HG03457 (cell line): ENCODE measurements around the gene ZNF256.

Experiments
- ATAC-seq: cut with Tn5 transposase; IDR thresholded peaks from one replicate; pipeline ENCODE4 v1.9.1; 2021; ENCODE audit warnings: moderate number of reproducible peaks; ENCODE audit not compliant: unreplicated experiment

ZNF256 gene

DNA sequence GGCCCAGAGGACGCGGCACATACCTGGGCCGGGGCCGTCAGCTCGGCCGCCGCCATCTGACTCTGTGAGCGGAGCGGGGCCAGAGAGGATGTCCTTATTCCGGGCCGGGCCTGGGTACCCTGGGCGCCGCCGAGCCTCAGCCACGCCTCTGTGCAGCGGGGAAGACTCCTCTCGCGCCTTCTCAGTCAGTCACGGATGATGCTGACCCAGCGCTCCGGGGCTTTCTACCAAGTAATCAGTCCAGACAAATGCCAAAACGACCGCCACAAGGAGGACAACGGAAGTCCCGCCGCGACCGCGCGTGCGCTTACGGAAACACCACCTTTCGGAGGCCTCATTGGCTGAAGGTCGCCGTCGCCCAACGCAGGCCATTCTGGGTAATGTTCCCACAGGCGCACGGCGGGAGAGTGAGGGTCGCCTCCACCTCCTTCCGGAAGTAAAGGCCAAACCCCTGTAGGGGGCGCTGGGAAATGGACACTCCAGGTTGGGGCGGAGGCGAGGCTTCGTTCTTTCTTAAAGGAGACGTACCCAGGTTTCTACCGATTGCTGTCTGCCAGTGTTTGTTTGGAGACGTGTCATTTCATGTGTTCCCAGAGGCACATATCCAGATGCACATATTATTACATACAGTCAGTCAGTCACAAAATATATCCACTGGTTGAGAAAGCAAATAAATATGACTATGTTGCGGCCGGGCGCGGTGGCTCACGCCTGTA is at the start of gene ZNF256:
ZNF256 (minus strand) TSS at position 288 of the 716 bp plus-strand sequence; CDS start at position 56, 232 bp downstream.
- ATAC-seq = peak; percentile 76

DNA sequence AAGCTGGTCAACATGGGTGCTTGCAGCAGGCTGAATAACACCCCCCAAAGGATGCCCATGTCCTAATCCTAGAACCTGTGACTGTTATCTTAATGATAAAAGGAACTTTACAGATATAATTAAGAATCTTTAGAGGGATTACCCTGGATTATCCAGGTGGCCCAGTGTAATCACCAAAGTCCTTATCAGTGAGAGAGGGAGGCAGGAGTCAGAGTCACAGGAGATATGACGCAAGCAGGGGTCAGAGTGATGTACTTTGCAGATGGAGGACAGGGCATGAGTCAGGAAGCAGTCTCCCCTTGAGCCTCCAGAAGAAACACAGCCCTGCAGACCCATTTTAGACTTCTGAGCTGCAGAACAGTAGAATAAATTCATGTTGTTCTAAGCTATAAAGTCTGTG is 45.3 kb upstream of the ZNF256 start:
- ATAC-seq = no peak

DNA sequence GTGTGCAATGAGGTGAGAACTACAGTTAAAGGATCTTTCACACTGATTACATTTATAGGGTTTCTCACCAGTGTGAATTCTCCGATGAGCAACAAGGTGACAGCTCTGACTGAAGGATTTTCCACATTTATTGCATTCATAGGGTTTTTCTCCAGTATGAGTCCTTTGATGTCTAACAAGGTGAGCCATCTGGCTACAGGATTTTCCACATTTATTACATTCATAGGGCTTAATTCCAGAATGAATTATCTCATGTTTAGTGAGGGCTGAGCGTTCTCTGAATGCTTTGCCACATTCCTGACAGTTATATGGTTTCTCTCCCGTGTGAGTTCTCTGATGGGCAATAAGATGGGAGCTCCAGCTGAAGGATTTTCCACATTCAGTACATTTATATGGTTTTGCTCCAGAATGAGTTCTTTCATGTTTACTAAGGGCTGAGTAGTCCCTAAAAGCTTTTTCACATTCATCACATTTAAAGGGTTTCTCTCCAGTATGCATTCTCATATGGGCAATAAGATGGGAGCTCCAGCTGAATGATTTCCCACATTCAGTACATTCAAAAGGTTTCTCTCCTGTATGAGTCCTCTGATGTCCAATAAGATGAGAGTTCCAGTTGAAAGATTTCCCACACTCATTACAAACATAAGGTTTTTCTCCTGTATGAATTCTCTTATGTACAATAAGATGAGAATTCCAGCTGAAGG is 31.2 kb upstream of the ZNF256 start:
- ATAC-seq = no peak

DNA sequence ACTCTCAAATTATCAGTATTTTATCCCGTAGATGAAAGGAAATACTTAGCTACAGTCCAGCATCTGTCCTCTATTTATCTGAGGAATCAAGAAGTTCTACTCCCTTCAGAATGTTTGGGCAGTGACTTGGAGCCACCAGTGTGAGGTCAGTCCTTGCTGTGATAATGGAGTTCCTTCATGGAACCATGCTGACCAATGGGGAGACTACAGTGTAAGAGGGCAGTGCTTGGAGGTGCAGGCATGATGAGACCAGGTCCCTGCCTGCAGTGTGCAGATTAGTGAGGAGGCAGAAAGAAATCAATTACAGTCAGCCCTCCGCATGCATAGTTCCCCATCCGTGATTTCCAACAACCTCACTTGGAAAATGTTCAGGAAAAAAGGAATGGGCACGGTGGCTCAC is 26.9 kb upstream of the ZNF256 start, which contains the start of gene C19orf18:
C19orf18 (minus strand) TSS at position 101 of the 400 bp plus-strand sequence. CDS start 102 bp downstream, outside the sequence.
- ATAC-seq = no peak

DNA sequence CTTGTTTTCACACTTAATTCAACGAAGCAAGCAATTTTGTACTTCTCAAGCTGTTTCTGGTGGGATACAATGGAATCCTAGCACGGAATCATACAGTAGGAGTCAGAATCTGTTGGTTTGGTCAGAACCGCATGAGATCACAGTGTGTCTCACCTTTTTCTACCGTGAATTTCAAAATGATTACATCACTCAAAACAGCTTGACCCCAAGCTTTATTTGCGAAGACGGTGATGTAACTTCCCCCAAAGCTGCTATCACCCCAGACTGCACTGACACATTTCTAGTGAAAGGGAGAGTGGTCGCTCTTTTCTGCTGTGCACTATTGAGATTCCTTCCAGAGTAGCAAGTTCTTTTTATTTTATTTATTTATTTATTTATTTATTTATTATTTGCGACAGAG is 17.3 kb upstream of the ZNF256 start:
- ATAC-seq = no peak

DNA sequence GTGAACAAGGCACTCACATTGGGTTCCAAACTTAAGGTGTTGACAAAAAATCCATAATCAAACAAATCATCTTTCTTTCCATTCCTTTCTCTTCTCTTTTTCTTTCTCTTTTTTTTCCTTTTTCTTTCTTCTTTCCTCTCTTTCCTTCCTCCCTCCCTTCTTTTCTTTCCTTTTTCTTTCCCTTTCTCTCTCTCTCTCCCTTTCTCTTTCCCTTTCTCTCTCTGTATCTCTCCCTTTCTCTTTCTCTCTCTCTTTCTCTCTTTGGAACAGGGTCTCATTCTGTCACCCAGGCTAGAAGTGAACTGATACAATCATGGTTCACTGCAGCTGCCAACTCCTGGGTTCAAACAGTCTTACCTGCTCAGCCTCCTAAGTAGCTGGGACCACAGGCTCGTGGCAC is 14.3 kb upstream of the ZNF256 start:
- ATAC-seq = no peak

DNA sequence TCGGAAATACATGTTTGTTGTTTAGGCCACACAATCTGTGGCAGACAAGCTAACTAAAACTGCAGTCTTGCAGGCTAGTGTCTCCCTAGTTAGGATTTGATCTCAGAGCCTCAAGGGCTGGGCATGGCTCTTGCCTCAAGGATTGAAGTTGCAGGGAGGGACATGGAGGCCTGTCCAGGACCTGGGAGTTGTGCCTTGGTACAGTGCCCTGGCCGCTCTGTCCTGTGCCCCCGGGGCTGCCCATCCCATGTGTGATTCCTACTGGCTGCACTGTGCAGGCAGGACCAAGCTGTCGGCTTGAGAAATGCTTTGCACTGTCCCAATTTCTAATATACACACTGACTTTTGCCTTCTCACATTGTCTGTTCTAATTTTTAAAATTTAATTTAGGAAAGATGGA is 7.5 kb upstream of the ZNF256 start:
- no peak for ATAC-seq

DNA sequence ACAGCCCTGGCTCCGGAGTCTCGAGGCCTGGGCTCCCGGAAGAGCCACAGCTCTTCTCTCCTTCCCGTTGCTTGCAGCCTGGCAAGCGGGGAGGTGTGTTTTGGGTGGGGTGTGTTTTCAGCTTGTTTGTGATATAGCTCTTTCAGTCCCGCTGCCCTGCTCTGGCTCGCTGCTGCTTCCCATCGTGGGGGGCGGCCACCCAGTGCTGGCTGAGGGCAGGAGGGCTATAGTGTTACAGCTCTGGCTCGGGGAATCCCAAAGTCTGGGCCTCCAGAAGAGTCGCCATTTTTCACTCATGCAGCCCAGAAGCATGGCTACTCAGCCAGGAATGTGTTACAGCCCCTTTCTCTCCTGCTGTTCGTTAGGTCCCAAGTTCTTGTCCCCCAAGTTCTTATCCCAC is 2.2 kb upstream of the ZNF256 start:
- no peak for ATAC-seq

DNA sequence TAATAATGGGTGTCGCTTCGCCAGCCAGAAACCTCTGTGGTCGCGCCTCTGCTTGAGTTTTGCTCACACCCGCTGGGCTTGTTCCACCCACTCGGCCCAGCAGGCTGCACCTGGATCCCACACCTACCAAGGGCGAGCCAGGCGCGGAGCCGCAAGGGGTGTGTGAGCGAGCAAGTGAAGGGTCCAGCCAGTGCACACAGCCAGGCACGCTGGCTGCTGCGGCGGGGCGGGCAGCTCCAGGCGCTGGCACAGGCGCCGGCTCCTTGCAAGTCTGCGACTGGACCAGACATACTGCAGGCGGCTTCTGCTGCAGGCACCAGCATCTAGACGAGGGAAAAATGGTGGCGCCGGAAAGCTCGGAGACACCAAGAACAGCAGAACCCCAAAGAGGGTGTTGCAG is 1.8 kb upstream of the ZNF256 start:
- ATAC-seq = no peak

DNA sequence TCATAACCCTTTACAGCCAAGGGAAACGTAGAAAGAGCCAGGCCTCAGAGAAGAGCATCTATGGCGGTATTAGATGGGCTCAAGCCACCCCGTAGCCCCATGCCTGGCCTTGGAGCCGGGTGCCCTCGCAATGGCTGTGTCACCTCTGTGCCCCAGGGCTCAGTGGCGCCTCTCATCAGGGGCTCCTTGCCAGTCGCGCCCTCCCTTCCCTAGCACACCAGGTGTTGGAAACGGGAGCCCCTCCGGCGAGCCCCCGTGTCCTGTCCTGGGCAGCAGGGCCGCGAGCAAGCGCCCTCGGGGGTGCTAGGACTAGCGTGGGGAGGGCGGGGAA is 453 bp downstream of the ZNF256 start:
- ATAC-seq = peak; percentile 18

DNA sequence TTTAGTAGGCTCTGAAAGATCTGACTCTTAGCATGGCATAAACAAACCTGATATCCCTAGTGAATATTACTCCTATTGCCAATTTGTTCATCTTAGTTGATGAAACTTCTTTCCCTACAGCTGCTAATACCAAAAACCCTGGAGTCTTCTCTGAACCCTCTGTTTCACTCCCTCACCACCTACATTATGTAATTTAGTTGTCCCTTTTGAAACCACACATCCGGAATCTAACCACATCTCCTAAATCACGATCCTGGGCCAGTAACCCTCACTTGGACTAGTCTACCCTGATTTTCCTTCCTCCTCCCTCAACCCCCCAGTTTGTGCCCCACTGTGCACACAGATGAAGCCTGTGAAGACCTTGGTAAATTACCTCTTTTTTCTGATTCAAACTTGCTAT is 1.2 kb downstream of the ZNF256 start:
- ATAC-seq = no peak

DNA sequence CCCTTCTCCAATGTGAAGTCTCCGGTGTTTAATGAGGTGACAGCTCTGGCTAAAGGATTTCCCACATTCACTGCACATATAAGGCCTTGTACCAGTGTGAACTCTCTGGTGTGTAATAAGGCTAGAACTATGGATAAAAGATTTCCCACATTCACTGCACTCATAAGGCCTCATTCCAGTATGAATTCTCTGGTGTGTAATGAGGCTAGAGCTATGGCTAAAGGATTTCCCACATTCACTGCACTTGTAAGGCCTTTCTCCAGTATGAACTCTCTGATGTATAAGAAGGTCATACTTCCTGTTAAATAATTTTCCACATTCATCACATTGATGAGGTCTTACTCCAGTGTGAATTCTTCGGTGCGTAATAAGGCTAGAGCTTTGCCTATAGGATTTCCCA is 5.9 kb downstream of the ZNF256 start:
- ATAC-seq = no peak

DNA sequence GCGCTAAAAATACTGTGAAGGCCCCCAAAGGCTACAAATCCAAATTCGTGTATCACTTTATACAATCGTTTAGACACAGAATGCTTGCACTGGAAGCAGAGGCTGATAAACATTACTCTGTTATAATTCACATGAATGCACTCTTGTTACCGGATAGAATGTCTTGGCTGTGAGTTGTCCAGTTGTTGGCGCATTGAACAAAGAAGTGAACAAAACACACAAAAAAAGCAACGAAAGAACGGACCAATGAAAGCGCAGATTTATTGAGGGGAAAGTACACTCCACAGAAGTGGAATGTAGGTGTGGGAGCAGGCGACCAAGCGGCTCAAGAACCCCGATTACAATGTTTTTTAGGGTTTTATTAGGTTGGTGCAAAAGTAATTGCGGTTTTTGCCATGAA is 11.8 kb downstream of the ZNF256 start:
- no peak for ATAC-seq

DNA sequence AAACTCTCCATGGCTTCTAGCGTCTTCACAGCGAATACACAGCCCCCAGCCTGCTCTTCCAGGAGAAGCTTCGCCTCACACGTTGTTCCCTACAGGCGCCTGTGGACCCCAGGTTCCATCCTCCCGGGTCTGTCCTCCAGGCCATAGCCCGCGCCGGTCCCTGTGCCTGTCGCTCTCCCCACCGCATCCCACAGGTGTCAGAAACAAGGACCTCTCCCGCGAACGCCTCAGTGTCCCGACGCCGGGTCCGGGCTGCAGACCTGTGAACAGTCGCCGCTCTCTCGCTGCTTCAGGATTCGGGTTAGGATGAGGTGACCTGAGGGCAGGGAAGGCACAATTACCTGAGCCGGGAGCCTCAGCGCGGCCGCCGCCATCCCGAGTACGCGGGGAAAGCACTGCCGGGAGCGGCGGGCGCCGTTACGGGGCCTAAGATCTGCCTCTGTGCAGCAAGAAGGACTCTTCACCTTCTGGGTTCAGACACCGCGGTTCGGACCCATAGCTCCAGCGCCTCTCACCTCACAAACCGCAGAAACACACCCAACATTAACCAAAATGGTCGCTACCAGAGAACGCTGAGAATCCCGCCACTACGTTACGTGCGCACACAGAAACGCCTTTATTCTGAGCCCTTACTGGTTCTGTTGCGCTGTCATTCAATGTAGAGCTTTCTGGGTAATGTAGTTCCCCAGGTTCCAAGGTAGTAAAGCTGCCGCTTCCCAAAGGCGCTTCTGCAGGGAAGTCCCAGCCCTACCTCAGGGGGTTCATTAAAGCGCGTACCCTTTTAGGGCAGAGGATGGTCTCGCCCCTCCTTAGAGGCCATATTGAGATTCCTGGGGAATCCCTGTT is 12.5 kb downstream of the ZNF256 start, which contains the start of gene ZNF418:
ZNF418 (minus strand) TSS at position 583 of the 846 bp plus-strand sequence. CDS start 1,580 bp downstream, outside the sequence.
- ATAC-seq = peak; percentile 82

DNA sequence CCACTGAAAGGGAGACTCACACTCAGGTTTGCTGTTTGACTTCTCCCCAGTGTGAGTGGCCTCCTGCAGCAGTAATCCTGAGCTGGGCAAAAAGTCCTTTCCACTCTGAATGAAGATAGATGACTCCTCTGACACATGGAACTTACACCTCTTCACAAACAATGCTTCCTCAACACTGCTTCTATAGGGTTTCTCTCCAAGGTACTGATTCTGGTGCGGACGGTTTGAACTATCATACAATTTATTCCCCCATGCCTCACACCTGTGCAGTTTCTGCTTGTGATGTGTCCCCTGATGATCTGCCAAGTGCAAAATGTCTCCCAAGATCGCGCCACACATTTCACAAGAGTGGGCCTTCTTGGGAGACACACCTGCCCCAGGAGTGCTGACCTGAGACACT is 19.9 kb downstream of the ZNF256 start:
- no peak for ATAC-seq

DNA sequence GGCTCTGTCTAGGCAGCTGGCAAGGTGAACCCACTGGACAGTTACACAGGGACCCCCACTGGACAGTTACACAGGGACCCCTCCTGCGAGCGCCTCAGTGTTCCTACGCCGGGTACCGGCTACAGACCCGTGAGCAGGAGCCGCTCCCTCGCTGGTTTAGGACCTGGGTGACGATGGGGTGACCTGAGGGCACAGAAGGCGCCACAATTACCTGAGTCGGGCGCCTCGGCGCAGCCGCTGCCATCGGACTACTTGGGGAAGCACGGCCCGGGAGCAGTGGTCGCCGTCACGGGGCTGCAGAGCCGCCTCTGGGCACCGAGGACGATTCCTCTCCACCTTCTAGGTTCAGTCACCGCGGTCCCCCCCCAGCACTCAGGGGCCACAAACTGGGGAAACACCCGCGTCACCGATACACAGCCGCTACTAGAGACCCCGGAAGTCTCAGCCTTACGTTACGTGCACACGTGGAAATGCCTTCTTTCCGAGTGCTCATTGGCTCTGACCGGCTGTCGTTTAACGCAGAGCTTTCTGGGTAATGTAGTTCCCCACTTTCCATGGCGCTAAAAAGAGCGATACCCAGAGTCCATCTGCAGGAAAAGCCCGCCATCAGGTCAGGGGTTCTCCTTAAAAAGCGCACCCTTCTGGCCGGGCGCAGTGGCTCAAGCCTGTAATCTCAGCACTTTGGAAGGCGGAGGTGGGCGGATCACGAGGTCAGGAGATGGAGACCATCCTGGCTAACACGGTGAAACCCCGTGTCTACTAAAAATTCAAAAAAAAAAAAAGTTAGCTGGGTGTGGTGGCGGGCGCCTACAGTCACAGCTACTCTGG is 31.1 kb downstream of the ZNF256 start, which contains the start of gene ZNF417:
ZNF417 (minus strand) TSS at position 425 of the 828 bp plus-strand sequence; CDS start at position 244, 181 bp downstream.
- peak; percentile 90 for ATAC-seq

DNA sequence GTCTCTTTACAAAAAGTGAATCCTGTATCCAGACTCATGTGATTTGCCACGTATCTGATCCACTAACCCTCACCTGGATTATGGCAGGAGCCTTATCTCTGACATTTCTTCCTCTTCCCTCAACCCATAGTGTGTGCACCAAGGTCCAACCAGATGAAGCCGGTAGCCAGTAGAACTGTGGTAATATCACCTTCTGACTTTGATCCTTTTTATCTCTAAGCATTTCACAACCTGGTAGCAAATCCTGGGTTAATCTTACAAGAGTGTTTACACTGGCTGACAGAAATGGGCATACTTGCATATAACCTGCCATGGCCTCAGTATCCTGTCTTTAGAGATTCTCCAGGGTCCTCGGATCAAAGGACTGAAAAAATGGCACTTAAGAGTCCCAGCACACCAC is 33.0 kb downstream of the ZNF256 start:
- ATAC-seq = no peak

DNA sequence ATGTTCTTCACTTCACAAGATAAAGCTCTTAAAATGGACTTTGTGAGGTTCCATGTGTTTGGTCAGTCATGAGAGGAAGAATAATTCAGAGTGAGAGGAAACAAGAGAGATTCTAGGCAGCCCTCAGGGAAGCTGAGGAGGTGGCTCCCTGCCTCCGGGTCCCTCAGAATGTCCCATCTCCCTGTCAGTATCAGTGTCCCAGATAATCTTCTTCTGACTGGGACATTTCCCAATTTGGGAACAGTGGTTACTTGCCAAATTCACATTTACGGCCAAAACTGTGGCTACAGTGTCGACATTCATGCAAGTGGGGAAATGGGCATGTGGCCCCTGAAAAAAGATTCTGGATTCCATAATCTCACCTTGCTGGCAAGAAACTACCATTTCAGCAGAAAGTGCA is 40.1 kb downstream of the ZNF256 start:
- no peak for ATAC-seq

DNA sequence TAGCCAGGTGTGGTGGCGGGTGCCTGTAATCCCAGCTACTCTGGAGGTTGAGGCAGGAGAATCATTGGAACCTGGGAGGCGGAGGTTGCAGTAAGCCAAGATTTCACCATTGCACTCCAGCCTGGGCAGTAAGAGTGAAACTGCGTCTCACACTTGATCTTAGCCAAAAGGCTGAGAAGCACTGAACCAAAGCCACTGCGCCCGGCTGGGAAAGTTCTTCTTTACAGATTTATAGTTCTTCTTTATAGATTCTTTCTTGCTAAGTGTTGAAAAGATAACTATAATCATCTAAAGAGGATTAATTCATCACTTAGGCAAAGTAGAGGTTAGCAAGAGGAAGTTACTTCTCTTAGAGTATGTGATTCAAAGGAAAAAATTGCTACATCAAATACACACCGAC is 42.2 kb downstream of the ZNF256 start:
- ATAC-seq = no peak

DNA sequence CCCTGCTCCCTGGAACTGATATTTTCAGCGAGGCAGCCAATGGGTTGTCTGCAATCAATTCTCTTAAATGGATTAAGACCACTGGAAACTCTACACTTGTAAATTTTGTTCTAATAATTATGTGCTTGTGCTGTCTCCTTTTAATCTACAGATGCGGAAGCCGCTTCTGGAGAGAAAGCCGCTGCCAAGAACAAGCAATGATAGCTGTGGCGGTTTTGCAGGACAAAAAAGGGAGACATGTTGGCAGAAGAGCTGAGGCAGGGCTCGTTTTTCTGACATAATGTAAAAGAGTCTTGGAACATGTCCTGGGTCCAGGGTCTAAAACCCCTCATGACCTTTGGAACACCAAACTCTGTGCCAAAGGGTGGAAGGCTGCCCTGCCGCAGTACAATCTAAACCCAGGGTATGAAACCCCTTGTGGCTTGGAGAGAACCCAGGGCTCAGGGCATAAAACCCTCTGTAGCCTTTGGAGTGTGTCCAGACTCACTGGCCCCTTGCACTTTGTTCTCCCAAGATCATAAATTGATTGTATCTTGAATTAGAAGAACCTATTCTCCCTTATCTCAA is 43.8 kb downstream of the ZNF256 start:
- no peak for ATAC-seq
